Thyroid gland (tissue), 4 donors: ENCODE data around the gene LRBA.

ENCODE experiments used
- CTCF ChIP-seq, 6 experiments: fragments of 200-600 bp in 3 of 6; fragments of 450-650 bp in 3 of 6; sonication (generic) in 3 of 6; IDR thresholded peaks; one replicate each; pipeline ENCODE4 v1.5.1; 2016 to 2019; ENCODE audit warnings: antibody characterized with exemption in 6 of 6, mild to moderate bottlenecking in 2 of 6, inconsistent platforms in 1 of 6, moderate library complexity in 1 of 6
- POLR2A ChIP-seq, 2 donors: fragments of 450-650 bp; IDR thresholded peaks; one replicate each; pipeline ENCODE4 v1.6.1; 2017; ENCODE audit warnings: antibody characterized with exemption in 2 of 2, mild to moderate bottlenecking in 2 of 2, moderate library complexity in 1 of 2

- TF ChIP-seq CTCF (IDR thresholded peaks at IDR 0.05) (no peak), POLR2A (IDR thresholded peaks at IDR 0.05) (no peak)
Observed at GRCh38 chr4:151012376-151012775, 2.7 kb downstream of the LRBA start.
